A673 (cell line): ENCODE data around the gene SLC22A5. TPM values are rescaled to one million over a fixed set of nuclear protein-coding genes. Genes with fewer than 3 reads are reported as not detected.

Source experiments
- BruUV-seq: library from RNA; stranded (reverse); fragments of 400-500 nt; replicated peaks from 2 replicates; lab custom pipeline; 2021; lab: Mats Ljungman, UMichigan
- CTCF ChIA-PET: fragments of 300-600 bp; sonication (Branson Sonifier 250); formaldehyde crosslinking; loops from one replicate; lab custom pipeline; 2022; ENCODE audit warnings: antibody characterized with exemption; lab: Charles Lee
- POLR2A ChIA-PET: fragments of 300-600 bp; sonication (Branson Sonifier 250); formaldehyde crosslinking; loops from one replicate; lab custom pipeline; 2022; ENCODE audit warnings: antibody characterized with exemption; ENCODE audit not compliant: low non-redundant PET; lab: Charles Lee
- DNase-seq: peaks from one replicate; pipeline ENCODE4 v3.0.0-alpha.2; 2015; ENCODE audit warnings: low spot score
- H3K27ac ChIP-seq: fragments of 200-600 bp; sonication (generic); 2 replicates; pipeline ENCODE4 v1.5.1; 2016; ENCODE audit warnings: mixed run types, low read depth, mild to moderate bottlenecking, mixed read lengths, antibody characterized with exemption, low read length; ENCODE audit not compliant: poor library complexity, severe bottlenecking
- H3K27me3 ChIP-seq: fragments of 200-600 bp; sonication (generic); replicated peaks from 2 replicates; pipeline ENCODE4 v1.6.1; 2017; ENCODE audit warnings: mixed run types, low read depth, mild to moderate bottlenecking, mixed read lengths, antibody characterized with exemption, low read length; ENCODE audit not compliant: insufficient read depth, poor library complexity
- H3K36me3 ChIP-seq: fragments of 200-600 bp; sonication (generic); 2 replicates; pipeline ENCODE4 v1.6.1; 2016; ENCODE audit warnings: mixed run types, mild to moderate bottlenecking, mixed read lengths, antibody characterized with exemption, low read length; ENCODE audit not compliant: insufficient read depth, poor library complexity, severe bottlenecking
- H3K4me1 ChIP-seq: fragments of 200-600 bp; sonication (generic); 2 replicates; pipeline ENCODE4 v1.6.1; 2017; ENCODE audit warnings: mixed run types, mild to moderate bottlenecking, mixed read lengths, antibody characterized with exemption, low read length; ENCODE audit not compliant: insufficient read depth, poor library complexity, severe bottlenecking
- H3K4me3 ChIP-seq: fragments of 200-600 bp; sonication (generic); 2 replicates; pipeline ENCODE4 v1.5.1; 2016; ENCODE audit warnings: low read depth, mixed run types, mild to moderate bottlenecking, mixed read lengths, low read length; ENCODE audit not compliant: poor library complexity, severe bottlenecking
- H3K9me3 ChIP-seq: fragments of 200-600 bp; sonication (generic); 2 replicates; pipeline ENCODE4 v1.6.1; 2016; ENCODE audit warnings: mixed run types, low read depth, mild to moderate bottlenecking, mixed read lengths, antibody characterized with exemption, low read length; ENCODE audit not compliant: poor library complexity, severe bottlenecking
- CTCF ChIP-seq: fragments of 300-800, 200-600 bp; sonication (generic); conservative IDR thresholded peaks from 2 replicates; pipeline ENCODE4 v1.5.1; 2017; ENCODE audit warnings: low read depth, mild to moderate bottlenecking, antibody characterized with exemption, low read length, moderate library complexity, mixed read lengths
- EZH2 ChIP-seq: fragments of 200-600 bp; sonication (generic); IDR thresholded peaks from 2 replicates; pipeline ENCODE4 v1.6.1; 2017; ENCODE audit warnings: borderline replicate concordance, low read depth, mild to moderate bottlenecking, mixed read lengths, antibody characterized with exemption, low read length; ENCODE audit not compliant: poor library complexity, severe bottlenecking
- intact Hi-C: fragments of 100-400 bp; cut with micrococcal nuclease; formaldehyde crosslinking; loops from one replicate; pipeline ENCODE4 v1.10.0; 2022; ENCODE audit not compliant: unreplicated experiment
- total RNA-seq: library from RNA; stranded (reverse); gene quantifications from 2 replicates; pipeline ENCODE4 v1.2.3, GENCODE V29; 2021

SLC22A5 gene
- total RNA-seq, 1 experiment from 2014 or later, result 3.0 TPM

DNA sequence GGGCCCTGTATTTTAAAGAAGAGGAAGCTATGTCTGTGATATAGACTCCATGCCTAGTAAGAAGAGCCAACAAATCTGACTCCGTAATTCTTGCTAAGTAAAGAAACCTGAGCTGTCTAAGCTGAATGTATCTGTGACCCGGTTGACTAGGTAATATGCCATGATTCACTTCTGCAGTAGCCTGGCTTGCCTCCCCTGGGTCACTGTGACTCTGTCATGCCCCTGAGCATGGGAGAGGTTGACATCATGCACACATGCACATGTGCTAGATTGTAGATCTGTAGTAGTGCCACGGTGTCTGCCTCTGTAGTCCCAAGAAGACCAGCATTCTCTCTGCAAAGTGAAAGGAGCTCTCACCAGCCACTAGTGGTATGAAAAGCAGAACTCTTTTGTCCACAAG, 9.1 kb downstream of the SLC22A5 start:
- Histone ChIP-seq H3K27ac (no peak overlapping the region), H3K27me3 (no peaks in the 10 kb centered on the region), H3K36me3 (no peaks in the 10 kb centered on the region), H3K9me3 (no peaks in the 10 kb centered on the region), H3K4me1 (no peaks in the 10 kb centered on the region), H3K4me3 (no peak overlapping the region)
- DNase-seq, result no peak
- ChIA-PET CTCF (no interaction called here), POLR2A (no interaction called here)
- TF ChIP-seq CTCF (no peak), EZH2 (no peak)
- intact Hi-C loops, result no loop called here
- no TSS peak for BruUV-seq

GRCh38 chr5:132380047-132380446, 10.5 kb downstream of the SLC22A5 start:
- H3K9me3 ChIP-seq, result no peaks in the 10 kb centered on the region
- ChIA-PET POLR2A (no interaction called here), CTCF (interaction anchor here (0.6 kb wide), 1 partner anchor 35 kb away, joined by 5 read pairs; no protein-coding TSS in a partner anchor)
- no peak overlapping the region for H3K4me3 ChIP-seq
- no peaks in the 10 kb centered on the region for H3K27me3 ChIP-seq
- DNase-seq, result no peak
- BruUV-seq, result no TSS peak
- intact Hi-C loops, result no loop called here
- H3K27ac ChIP-seq, result no peak overlapping the region
- TF ChIP-seq CTCF, result no peak
- TF ChIP-seq EZH2, result no peak
- no peaks in the 10 kb centered on the region for H3K36me3 ChIP-seq
- H3K4me1 ChIP-seq, result no peaks in the 10 kb centered on the region

GRCh38 chr5:132380741-132381140, 11.2 kb downstream of the SLC22A5 start:
- no TSS peak for BruUV-seq
- POLR2A ChIA-PET, result no interaction called here
- no peaks in the 10 kb centered on the region for H3K36me3 ChIP-seq
- DNase-seq, result no peak
- H3K4me1 ChIP-seq, result no peaks in the 10 kb centered on the region
- no peaks in the 10 kb centered on the region for H3K9me3 ChIP-seq
- H3K27me3 ChIP-seq, result no peaks in the 10 kb centered on the region
- H3K27ac ChIP-seq, result no peak overlapping the region
- TF ChIP-seq EZH2 (no peak), CTCF (no peak)
- CTCF ChIA-PET, result interaction anchor here (0.6 kb wide), 1 partner anchor 35 kb away, joined by 5 read pairs; no protein-coding TSS in a partner anchor
- no peak overlapping the region for H3K4me3 ChIP-seq
- intact Hi-C loops, result no loop called here
